A172 (cell line): ENCODE measurements around the gene LAIR1. TPM values are rescaled to one million over a fixed set of nuclear protein-coding genes. Genes with fewer than 3 reads are reported as not detected.
"Not testable (repeated sequence)": the region's sequence is repeated elsewhere in the genome, so short reads cannot be mapped to it uniquely, and the experiment has no call there.

Source experiments
- DNase-seq: peaks from one replicate; pipeline ENCODE4 v3.0.0-alpha.2; 2015; ENCODE audit warnings: low spot score
- total RNA-seq: library from RNA; depleted of rRNA; stranded (reverse); fragments of >200 nt; shearing (Covaris generic); gene quantifications from 2 replicates; pipeline ENCODE4 v1.2.3, GENCODE V29; 2014

Gene LAIR1
- total RNA-seq, 1 experiment from 2014 or later, result not detected

GRCh38 chr19:54343868-54344267 is 20.9 kb downstream of the LAIR1 start:
- DNase-seq, result no peak

- no peak for DNase-seq
Measured at GRCh38 chr19:54341295-54341694, 23.4 kb downstream of the LAIR1 start.

- DNase-seq, result no peak
Measured at GRCh38 chr19:54339646-54340358, 24.9 kb downstream of the LAIR1 start.

GRCh38 chr19:54338521-54338920 is 26.2 kb downstream of the LAIR1 start:
- no peak for DNase-seq

- DNase-seq, result no peak
Measured at GRCh38 chr19:54337858-54338230, 26.9 kb downstream of the LAIR1 start.

GRCh38 chr19:54336893-54337857 is 27.6 kb downstream of the LAIR1 start:
- DNase-seq, result no peak

GRCh38 chr19:54335979-54336892 is 28.5 kb downstream of the LAIR1 start:
- no peak for DNase-seq

- DNase-seq, result no peak
Measured at GRCh38 chr19:54335164-54335563, 29.6 kb downstream of the LAIR1 start.

- no peak for DNase-seq
Measured at GRCh38 chr19:54333586-54334298, 31.0 kb downstream of the LAIR1 start.

GRCh38 chr19:54332149-54332548 is 32.6 kb downstream of the LAIR1 start:
- DNase-seq, result no peak

GRCh38 chr19:54331626-54332025 is 33.1 kb downstream of the LAIR1 start:
- DNase-seq, result no peak

- no peak for DNase-seq
Measured at GRCh38 chr19:54329476-54330165, 35.1 kb downstream of the LAIR1 start.

- DNase-seq, result not testable (repeated sequence)
Measured at GRCh38 chr19:54328781-54329180, 36.0 kb downstream of the LAIR1 start.

- DNase-seq, result no peak
Measured at GRCh38 chr19:54325631-54326030, 39.1 kb downstream of the LAIR1 start.

GRCh38 chr19:54325194-54325621 is 39.5 kb downstream of the LAIR1 start:
- DNase-seq, result peak; percentile 39

- DNase-seq, result no peak
Measured at GRCh38 chr19:54324071-54324470, 40.7 kb downstream of the LAIR1 start.

GRCh38 chr19:54322934-54323333 is 41.8 kb downstream of the LAIR1 start:
- DNase-seq, result not testable (repeated sequence)

- DNase-seq, result not testable (repeated sequence)
Measured at GRCh38 chr19:54322295-54322694, 42.4 kb downstream of the LAIR1 start.

- no peak for DNase-seq
Measured at GRCh38 chr19:54319892-54320670, 44.6 kb downstream of the LAIR1 start.

- DNase-seq, result no peak
Measured at GRCh38 chr19:54319049-54319448, 45.7 kb downstream of the LAIR1 start.
